COLO668 (cell line): Measurements from ENCODE around the gene MEX3C.

ENCODE experiments used
- DNase-seq: peaks from one replicate; lab custom pipeline; 2025; ENCODE audit not compliant: unreplicated experiment; lab: John Stamatoyannopoulos, UW

MEX3C gene

DNA sequence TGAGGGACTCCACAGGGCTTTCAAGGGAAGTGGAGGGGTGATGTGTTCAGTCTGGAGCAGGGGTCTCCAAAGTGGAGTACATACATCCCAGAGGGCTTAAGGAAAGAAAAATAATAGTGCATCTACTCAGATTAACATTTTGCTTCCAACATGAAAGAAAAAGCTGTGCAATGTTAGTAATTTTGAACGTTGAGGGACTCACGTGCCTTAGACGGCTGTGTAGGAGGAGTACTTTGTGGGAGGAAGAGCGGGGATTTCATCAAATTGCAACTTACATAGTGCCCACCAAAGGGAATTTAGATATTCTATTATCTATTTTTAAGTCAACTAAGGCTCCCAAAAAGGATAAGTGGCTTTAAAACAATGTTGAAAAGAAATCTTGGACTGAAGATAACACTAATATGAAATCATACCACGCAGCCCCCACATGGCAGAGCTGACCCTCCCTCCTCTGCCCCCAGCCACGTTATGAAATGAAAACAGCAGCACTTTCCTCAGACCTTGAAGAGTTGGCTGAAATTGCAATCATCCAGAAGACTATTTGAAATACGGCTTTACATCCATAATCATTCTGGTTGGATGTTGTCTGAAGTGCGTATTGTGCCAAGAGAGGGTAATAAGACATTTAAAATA is 42.9 kb downstream of the MEX3C start:
- DNase-seq = no peak

DNA sequence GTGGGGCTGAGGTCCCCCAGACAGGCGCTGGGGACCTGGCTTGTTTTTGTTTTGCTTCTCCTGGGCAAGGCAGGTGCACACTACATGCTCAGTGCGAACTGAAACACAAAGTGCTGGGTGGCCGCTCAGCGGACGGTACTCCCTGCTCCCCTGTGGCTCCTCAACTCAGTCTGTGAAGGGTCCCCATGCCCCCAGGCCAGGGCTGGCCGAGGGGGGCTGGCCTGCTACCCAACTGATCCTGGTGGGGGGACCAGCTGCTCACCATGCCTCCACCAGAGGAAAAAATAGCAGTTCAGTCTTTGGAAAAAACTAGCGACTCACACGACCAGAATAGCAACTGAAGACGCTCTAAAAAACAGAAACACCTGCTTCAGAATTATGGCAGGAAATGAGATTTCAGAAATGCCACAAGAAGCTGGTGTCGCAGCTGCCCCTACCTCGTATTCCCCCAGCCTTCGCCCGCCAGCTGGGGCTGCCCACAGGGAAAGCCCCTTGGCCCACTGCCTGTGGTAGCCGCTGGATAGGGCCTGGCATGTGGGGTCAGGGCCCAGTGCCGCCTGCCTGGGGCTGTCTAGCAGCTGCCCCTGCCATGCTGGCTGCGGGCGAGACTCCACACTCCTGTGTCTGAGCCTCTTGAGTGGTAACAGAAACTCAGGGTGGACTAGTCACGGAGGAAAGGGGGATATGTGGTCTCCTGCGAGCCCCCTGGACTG is 43.7 kb downstream of the MEX3C start:
- no peak for DNase-seq

DNA sequence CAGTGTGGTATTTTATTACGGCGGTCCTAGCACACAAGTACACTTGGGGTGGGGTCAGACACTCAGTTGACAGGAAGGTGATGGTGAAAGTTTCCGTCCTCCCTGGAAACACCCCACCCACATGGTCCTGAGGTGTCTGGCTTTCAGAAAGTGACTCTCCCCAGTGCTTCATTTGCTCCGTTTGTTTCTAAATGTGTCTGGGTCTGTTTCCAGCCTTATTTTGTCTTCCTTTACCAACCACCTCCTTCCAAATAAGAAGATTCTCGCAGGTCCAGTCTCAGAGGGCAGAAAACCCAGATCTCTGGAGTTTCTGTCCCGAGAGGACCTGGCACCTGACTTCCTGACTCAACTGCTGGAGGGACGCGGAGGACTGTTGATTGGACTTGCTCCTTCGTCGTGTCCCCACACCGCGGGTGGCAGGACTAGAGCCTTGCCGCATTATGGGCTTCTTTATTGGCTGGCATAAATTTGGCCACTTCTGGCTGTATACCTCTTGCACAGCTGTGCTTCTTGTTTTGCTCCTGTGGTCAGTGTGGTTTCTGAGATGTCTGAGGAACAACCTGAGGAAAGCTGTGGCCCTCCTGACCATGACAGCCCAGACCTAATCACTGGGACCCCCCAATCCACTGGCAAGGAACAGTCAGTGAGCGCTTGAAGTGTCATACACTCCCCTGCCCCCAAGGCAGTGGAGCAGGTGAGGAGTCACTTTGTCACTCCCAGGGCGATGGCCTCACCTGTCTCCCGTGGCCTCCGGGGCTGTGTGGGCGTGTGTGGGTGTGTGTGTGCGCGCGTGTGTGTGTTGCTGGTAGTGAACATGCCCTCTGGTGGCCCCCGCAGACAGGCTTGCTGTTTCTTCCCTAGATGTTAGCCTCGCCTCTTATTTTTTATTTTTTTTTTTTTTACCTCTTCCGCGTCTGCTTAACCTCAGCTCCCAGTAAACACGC is 45.6 kb downstream of the MEX3C start:
- no peak for DNase-seq

DNA sequence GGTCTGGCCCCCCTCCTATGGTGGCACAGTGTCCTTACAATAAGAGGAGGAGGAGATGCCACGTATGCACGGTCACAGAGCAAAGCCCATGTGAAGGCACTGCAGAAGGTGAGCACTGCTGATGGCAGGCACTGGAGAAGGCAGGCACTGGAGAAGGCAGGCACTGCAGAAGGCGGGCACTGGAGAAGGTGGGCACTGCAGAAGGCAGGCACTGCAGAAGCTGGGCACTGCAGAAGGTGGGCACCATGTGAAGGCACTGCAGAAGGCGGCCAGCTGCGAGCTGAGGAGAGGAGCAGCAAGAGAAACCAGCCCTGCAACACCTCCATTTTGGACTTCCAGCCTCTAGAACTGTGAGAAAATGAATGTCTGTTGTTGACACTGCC is 46.3 kb downstream of the MEX3C start:
- no peak for DNase-seq

DNA sequence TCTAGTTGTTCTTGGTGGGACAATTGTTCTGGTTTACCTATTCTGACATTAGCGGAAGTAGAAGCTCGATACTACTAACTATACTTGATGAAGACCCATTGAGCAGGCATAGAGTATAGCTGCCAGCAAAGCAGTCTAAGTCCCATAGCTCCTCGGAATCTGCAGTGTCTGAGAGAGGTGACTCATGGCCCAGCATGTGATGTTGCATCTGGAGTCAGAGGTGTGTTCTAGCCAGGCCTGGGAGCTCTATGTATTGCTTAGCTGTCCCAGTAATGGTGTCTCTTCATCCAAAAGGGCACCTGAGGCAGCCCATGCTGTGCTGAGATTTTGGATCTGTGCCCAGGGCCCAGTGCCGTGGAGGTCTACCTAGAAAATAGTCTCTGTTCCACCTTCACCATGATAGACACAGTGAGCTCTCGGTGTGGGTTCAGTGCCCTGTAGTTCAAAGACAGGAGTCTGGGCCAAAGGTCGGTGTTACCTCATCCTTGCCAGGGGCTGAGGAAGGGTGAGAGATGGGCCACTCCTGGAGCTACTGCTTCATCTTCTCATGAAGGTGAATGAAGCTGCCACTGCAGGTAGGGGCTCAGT is 47.3 kb downstream of the MEX3C start:
- DNase-seq = no peak

DNA sequence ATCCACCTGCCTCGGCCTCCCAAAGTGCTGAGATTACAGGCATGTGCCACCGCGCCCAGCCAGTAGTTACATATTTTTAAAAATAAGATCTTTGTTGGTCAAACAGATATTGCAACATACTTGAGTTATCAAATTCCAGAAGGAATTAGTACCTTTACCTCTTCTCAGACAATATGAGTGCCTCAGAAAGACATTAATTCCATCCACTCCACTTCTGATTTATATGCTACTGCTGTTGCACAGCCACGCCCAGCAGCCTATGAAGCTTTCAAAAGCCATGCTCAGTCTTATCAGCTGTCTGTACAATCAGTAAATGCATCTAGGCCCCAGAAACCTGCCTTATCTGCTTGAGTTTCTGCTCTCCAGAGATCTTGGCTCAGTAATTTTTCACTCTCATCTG is 47.8 kb downstream of the MEX3C start:
- no peak for DNase-seq

DNA sequence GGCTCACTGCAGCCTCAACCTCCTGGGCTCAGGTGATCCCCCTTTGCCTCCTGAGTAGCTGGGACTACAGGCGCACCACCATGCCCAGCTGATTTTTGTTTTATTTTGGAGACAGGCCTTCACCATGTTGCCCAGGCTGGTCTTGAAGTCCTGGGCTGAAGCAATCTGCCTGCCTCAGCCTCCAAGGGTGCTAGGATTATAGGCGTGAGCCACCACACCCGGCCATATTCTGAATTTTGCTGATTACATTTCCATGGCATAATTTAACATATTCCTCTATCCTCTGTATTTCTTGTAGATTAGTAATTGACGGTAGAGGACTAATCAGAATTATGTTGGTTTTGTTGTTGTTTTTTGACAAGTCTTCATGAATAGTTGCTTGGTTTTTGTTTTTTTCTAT is 50.6 kb downstream of the MEX3C start:
- no peak for DNase-seq

DNA sequence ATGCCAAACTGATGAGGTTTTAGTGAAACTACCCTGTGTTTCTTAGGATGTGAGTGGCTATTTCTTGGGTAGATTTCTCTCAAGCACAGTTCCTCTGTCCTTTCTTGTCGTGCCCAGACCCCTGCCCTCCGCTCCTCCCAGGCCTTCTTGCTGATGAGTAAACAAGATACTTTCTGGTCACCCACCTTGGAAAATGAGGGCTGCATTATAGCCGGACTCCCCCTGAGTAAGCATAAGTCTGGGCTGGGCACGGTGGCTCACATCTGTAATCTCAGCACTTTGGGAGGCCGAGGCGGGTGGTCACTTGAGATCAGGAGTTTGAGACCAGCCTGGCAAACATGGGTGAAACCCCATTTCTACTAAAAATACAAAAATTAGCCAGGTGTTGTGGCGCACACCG is 58.5 kb downstream of the MEX3C start:
- no peak for DNase-seq

DNA sequence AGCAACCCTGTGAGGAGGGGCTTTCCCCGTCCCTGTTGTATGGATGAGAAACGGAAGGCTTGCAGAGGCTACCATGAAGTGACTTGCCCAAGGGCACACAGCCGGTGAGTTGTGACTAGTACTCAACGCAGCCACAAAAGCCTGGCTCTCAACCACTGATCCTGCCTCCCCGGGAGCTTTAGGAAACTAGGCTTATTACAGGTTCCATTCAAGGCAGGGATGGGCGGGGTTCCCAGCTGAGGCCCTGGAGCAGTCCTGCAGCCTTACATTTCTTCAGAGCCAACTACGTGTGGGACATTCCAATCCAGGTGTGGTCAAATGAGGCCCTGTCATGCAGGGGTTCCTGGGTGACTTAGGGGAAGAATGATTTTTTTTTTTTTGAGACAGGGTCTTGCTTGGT is 59.6 kb downstream of the MEX3C start:
- no peak for DNase-seq

DNA sequence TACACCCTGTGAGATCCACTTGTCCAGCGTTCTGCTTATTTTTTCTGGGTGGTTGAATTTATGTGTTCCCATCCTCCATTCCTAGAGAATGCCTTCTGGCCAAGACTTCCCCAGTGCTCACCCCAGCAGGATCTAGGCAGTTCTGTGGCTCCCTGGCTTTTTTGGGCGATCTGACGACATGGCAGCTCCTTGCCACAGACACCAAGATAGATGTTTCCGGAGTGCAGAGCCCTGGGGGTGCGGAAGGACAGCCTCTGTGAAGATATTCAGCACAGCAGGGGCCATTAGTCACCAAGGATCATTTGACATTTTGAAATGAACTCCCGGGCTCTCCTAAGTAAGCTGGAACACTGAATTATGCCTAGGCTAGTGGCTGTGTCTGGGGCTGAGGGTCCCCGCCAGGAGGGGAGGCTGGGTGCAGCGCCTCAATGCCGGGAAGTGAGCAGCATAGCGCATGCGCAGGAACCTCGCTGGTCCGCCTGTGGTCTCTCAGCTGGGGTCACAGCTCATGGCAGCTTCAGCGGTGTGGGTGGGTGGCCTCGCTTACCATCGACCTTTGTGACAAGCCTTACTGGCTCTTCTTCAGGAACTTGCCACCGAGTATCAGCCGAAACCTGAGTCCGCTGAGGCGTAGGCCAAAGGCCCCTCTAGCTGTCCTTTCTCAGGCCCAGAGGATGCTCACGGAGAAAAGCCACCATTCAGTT is 60.3 kb downstream of the MEX3C start:
- DNase-seq = no peak

DNA sequence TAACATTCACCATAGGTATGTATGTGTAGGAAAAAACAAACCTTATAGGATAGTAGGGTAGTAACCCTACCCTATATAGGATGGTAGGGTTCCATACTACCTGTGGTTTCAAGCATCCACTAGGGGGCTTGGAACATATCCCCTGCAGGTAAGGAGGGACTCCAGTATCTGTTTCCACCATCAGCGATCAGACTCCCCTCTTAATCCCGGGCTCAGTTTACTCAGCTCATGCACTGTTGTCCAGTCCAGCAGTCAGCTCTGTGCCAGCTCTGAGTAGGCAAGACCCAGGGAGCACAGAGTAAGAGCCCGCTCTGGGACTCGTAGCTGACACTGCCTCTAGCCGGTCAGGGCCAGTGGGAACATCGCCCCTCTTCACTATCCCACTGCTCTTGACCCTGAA is 61.7 kb downstream of the MEX3C start:
- no peak for DNase-seq

DNA sequence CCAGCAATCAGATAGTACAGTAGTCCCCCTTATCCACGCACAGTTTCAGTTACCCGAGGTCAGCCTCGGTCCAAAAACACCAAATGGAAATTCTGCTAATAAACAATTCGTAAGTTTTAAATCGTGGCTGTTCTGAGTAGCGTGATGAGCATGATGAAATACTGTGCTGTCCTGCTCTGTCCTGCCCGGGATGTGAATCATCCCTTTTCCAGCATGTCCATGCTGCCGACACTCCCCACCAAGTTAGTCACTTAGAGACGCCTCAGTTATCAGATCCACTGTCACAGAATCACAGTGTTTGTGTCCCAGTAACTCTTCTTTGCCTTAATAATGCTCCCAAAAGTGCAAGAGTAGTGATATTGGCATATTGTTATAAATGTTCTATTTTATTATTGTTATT is 62.1 kb downstream of the MEX3C start:
- DNase-seq = no peak

DNA sequence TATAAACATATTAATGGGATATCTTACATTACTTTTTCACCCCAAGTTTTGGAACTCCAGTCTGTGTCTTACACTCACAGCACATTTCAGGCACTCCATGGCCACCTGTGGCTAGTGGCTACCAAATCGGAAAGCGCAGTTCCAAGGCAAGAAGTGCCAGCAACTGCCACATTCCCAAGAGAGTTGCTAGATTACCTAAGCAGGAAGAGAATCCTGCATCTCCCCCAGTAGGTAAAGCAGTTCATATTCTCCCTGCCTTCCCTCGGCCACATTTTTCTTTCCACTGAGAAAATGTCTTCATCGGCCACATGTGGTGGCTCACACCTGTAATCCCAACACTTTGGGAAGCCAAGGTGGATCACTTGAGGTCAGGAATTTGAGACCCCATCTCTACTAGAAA is 62.8 kb downstream of the MEX3C start:
- DNase-seq = no peak

DNA sequence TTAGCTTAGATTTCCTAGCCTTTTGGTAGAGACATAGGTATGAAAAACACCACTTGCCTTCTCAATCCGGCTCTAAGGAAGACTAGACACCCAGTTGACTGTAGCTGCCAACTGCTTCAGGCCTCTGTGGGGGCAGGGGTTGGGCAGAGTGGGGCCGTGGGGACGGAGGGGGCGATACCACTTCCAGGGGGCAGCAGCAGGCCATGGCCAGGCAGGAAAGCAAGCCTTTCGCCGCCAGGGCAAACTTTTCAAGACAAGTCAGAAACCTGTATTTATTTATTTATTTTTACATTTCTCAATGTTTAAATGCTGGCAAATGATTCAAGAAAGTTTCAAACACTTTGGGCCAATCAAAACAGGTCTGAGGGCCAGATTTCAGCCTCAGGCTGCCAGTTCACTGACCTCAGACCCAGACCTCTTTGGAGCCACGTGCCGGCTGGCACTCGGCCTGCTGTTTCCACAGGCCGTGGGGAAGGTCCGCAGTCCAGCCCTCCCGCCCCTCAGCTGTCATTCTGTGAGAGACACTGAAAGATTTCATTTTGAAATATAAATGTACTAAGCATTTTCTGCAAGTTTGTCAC is 63.8 kb downstream of the MEX3C start:
- DNase-seq = no peak

DNA sequence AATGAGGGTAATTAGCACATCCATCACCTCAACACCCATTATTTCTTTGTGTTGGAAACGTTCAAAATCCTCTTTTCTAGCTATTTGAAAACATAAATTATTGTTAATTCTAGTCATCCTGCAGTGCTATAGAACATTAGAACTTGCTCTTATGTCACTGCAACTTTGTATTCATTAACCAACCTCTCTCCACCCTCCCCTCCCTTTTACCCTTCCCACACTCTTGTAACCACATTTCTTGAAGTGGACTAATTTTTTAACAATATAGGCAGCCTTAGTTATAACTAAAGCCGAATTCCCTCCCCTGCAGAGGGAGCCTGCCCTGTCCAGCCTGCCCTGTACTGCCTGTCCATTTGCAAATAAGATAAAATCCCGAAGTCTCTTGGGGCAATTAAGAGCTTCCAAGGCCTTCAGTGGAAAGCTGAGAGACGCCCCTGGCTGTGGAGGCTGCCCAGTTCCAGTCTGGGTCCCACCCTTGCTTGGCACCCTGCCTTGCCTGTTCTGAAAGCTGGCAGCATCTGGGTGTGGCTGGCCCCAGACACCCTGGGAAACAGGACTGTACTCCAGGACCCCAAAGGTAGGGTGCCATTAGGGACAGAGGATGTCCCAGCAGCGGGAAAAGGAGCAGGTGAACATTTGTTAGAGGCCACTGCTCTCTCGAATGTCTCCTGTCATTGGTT is 65.1 kb downstream of the MEX3C start:
- DNase-seq = no peak

DNA sequence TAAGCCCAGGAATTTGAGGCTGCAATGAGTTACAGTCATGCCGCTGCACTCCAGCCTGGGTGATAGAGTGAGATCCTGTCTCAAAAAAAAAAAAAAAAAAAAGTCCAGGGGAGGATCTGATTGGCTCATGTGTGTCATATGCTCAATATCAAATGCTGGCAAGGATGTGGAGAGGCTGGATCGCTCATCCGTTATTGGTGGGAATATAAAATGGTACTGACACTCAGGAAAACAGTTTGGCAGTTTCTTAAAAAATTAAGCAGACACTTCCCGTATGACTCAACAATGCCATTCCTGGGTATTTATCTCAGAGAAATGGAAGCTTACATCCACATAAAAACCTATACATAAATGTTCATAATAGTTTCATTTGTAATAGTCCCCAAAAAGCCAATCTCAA is 68.9 kb downstream of the MEX3C start:
- no peak for DNase-seq

DNA sequence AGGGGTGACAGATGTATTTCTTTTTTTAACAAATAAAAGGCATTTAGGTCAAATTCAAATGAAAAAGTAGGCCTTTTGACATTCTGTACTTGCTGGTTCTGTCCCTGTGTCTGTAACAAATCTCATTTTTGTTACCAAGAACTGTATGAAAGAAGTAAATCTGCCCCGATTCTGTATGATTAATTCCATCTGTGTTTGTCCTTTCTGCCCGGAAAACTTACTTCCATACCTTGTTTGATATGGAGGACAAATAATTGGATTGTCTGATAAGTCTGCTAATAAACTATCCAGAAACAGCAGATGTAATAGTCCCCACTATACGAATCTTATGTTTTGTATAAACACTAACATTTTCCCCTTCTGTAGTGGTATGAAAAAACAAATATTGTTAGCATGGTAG is 69.8 kb downstream of the MEX3C start:
- no peak for DNase-seq

DNA sequence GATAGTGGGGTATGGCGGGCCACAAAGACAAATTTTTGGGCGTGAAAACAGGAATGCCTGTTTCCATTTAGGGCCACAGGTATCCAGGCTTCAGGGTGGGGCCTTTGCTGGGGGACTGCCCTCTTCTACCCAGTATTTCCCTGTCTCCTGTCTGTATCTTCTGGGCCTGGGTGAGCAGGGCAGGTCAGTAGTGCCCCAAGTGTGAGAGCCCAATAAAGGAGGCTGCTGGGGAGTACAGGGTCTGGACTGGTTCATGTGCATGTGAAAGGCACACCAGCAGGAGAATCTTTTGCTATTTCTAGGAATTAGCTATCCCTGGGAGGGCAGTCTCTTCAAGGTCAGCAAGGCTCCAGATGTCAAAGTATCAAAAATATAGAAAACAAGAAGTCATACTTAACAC is 71.5 kb downstream of the MEX3C start:
- no peak for DNase-seq
